ENCODE measurements around the gene DNAL1.

DNAL1 gene

DNA sequence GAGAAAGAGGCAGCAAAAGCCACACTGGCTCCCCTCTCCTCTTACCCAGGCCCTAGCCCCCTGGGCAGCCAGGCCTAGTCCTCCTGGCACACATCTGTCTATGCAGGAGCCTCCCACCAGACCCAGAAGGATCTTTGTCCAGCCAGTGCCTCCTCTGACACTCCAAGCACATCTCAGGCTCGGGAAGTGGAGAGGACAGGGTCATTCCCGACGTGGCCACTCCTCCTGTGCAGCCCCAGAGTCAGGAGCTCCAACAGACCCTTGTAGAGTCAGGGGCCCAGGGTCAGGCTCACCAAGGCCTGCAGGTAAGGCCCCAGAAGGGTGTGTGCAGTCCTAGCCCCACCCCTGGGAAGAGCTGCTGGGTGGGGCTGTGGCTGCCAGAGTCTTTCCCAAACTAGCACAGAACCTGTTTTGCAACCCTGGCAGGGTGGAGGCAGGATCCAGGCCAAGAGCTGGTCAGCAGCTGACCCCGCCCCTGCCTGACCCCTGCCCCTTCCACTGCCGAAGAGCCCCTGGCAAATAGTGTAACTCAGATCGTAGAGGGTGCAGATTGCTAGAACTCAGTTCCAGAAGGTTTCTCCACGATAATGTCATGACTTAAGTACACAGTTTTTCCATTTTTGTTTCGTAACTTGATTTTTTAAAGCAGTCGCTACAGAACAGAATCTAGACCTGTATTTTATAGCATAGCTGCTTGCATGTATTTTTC, 96.0 kb downstream of the DNAL1 start:
- Histone ChIP-seq H3K9me3 (ENCODE audit: control insufficient read depth, low read length) (no peaks in the 10 kb centered on the region), H3K27me3 (replicated peaks; ENCODE audit: control insufficient read depth, insufficient read depth, low read length) (no peaks in the 10 kb centered on the region), H3K4me3 (ENCODE audit: low read length) (peak overlapping the region; percentile 70), H3K36me3 (ENCODE audit: control insufficient read depth, insufficient read depth, low read length, severe bottlenecking) (peaks cover 37% of the 10 kb centered on the region), H3K4me1 (ENCODE audit: control insufficient read depth, insufficient read depth, low read length) (peaks cover 64% of the 10 kb centered on the region), H3K9ac (ENCODE audit: low read length) (peak overlapping the region; percentile 87)
- DNase-seq (ENCODE audit: low read depth): peak; percentile 72

DNA sequence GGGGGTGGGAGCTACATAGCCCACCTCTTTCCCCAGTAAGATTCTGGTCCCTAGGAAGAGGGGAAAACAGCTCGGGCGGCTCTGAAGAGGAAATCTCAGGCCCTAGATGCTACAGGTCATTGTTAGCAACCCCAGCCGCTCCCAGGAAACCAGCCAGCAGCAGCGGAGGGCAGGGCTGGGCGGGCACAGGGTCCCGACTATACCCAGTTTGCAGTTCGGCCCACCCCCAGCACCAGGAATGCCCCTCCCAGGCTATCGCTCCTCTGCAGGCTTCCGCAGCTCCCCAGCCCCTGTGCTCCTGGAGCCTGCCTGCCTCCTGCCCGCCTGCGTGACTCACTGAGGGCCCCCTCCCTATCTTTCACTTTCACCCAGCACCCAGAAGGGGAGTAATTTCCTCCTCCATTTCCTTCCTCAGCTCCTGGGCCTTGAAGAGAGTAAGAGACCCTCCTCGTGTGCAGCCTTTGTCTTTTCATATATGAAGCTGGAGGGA, 96.6 kb downstream of the DNAL1 start:
- peak overlapping the region; percentile 87 for H3K9ac ChIP-seq (ENCODE audit: low read length)
- DNase-seq (ENCODE audit: low read depth): peak; percentile 71
- H3K4me3 ChIP-seq (ENCODE audit: low read length): peak overlapping the region; percentile 70
- H3K4me1 ChIP-seq (ENCODE audit: control insufficient read depth, insufficient read depth, low read length): peaks cover 71% of the 10 kb centered on the region
- no peaks in the 10 kb centered on the region for H3K27me3 ChIP-seq (replicated peaks; ENCODE audit: control insufficient read depth, insufficient read depth, low read length)
- no peaks in the 10 kb centered on the region for H3K9me3 ChIP-seq (ENCODE audit: control insufficient read depth, low read length)
- H3K36me3 ChIP-seq (ENCODE audit: control insufficient read depth, insufficient read depth, low read length, severe bottlenecking): peaks cover 33% of the 10 kb centered on the region

DNA sequence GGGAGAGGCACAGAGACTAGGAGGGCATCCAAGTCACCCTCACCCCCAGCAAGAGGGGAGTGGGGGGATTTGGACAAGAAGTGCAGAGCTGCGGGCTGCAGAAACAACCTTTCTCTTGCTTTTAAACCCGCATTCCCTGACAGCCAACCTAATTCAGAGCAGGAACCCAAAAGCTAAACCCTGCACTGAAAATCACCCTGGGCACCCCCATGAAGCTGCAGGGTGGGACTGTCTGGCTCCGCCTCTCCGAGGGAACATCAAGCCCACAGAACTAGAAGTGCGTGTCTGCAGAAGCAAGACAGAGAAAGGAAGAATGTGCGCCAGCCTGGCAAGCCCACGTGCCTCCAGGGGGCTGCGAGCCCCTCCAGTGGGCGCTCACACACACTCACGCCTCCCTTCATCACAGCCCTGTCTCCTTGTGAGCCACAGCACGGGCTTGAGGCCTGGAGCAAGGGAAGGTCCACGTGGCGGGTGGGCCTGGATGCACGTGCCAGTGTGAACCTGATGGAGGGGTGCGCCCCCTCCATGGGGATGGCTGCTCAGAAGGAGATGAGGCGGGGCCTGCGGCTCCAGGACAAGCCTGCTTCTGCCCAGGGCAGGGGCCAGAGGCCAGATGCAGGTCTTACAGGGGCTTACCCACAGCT, 97.2 kb downstream of the DNAL1 start:
- Histone ChIP-seq H3K9me3 (ENCODE audit: control insufficient read depth, low read length) (no peaks in the 10 kb centered on the region), H3K4me3 (ENCODE audit: low read length) (peak overlapping the region; percentile 70), H3K36me3 (ENCODE audit: control insufficient read depth, insufficient read depth, low read length, severe bottlenecking) (peaks cover 28% of the 10 kb centered on the region), H3K4me1 (ENCODE audit: control insufficient read depth, insufficient read depth, low read length) (peaks cover 76% of the 10 kb centered on the region), H3K9ac (ENCODE audit: low read length) (peak overlapping the region; percentile 87), H3K27me3 (replicated peaks; ENCODE audit: control insufficient read depth, insufficient read depth, low read length) (no peaks in the 10 kb centered on the region)
- no peak for DNase-seq (ENCODE audit: low read depth)

DNA sequence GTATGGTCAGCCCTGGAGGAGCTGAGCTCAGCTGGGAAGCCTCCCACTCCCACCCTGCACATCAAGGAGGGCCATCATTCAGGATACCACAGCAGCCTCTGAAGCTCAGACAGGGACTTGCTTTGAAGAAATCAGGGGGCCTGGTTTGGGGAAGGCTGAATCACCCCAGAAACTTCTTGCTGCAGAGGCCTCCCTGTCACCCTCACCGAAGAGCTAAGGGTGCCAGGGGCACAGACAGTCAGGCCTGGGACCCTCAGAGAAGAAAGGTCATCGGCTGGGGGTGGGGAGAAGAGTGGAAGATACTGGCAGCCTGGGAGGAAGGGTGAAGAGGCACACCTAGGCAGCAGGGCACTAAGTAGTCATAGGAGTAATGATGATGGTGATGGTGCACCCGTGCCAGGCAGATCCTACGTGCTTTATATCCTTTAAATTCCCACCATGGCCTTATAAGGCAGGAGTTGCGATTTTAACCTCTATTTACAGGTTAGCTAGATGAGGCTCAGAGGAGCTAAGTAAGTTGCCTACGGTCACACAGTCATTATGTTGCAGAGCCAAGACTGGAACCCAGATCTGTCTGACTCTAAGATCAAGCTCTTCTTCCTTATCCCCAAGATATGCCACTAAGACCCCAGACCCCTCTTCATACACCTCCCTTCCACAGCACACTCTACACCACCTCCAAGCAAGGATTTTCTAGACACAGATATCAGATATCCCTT, 97.9 kb downstream of the DNAL1 start:
- Histone ChIP-seq H3K4me3 (ENCODE audit: low read length) (no peak overlapping the region), H3K9me3 (ENCODE audit: control insufficient read depth, low read length) (no peaks in the 10 kb centered on the region), H3K27me3 (replicated peaks; ENCODE audit: control insufficient read depth, insufficient read depth, low read length) (no peaks in the 10 kb centered on the region), H3K4me1 (ENCODE audit: control insufficient read depth, insufficient read depth, low read length) (peaks cover 79% of the 10 kb centered on the region), H3K9ac (ENCODE audit: low read length) (peak overlapping the region; percentile 87), H3K36me3 (ENCODE audit: control insufficient read depth, insufficient read depth, low read length, severe bottlenecking) (peaks cover 21% of the 10 kb centered on the region)
- DNase-seq (ENCODE audit: low read depth): no peak

DNA sequence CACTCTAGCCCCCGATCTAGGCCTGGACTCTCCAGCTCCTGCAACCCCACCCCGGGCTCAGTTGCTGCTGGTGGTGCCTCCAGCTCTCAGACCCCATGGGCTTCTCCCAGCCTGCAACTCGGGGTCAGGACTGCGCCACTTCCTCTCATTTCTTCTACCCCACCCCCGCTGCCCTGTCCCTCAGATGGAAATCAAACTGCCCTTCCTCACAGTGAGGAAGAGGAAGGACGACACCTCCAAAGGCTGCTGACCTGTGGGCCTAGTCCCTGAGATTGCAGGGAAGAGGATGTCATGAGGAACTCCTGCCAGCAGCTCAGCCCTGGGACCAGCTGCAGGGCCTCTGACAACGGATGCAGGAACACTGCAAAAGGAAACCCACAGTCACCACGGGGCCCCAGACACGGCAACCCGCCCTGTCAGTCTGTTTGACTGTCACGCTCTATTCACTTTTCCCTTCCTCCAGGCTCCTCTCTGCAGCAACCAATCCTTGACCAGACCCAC, 98.7 kb downstream of the DNAL1 start:
- Histone ChIP-seq H3K9me3 (ENCODE audit: control insufficient read depth, low read length) (no peaks in the 10 kb centered on the region), H3K4me1 (ENCODE audit: control insufficient read depth, insufficient read depth, low read length) (peaks cover 79% of the 10 kb centered on the region), H3K4me3 (ENCODE audit: low read length) (no peak overlapping the region), H3K27me3 (replicated peaks; ENCODE audit: control insufficient read depth, insufficient read depth, low read length) (no peaks in the 10 kb centered on the region), H3K9ac (ENCODE audit: low read length) (no peak overlapping the region), H3K36me3 (ENCODE audit: control insufficient read depth, insufficient read depth, low read length, severe bottlenecking) (peaks cover 14% of the 10 kb centered on the region)
- DNase-seq (ENCODE audit: low read depth): no peak

DNA sequence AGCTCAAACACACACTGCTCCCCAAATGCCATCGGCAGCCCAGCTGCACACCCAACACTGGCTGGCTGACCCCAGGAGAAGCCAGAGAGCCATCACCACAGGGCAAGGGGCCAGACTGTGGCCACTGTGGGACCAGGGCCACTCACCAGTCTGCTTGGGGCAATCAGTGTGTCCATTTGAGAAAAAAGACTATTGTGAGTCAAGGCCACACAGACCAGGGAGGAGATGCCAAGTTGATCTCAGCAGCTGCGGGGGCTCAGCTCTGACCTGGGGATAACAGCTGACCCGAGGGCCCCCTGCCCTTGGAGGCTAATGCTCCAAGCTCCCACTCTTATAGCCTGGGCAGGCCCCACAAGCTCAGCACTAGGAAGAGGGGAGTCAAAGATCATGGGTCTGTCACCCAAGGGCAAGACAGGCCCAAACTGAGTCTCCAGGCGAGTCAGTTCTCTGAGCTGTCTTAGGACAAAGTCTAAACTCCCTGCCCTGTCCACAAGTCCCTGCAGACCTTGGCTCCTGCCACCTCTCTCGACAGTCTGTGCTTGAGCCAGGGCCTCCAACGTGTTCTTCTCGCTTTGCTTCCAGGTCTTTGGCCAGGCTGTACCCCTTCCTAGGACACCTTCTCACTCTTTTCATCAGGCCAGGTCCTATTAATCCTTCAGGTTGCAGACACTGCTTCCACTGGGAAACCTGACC, 99.5 kb downstream of the DNAL1 start:
- H3K9me3 ChIP-seq (ENCODE audit: control insufficient read depth, low read length): no peaks in the 10 kb centered on the region
- H3K4me3 ChIP-seq (ENCODE audit: low read length): no peak overlapping the region
- H3K4me1 ChIP-seq (ENCODE audit: control insufficient read depth, insufficient read depth, low read length): peaks cover 79% of the 10 kb centered on the region
- H3K27me3 ChIP-seq (replicated peaks; ENCODE audit: control insufficient read depth, insufficient read depth, low read length): no peaks in the 10 kb centered on the region
- H3K9ac ChIP-seq (ENCODE audit: low read length): no peak overlapping the region
- H3K36me3 ChIP-seq (ENCODE audit: control insufficient read depth, insufficient read depth, low read length, severe bottlenecking): peaks cover 6% of the 10 kb centered on the region
- DNase-seq (ENCODE audit: low read depth): no peak

DNA sequence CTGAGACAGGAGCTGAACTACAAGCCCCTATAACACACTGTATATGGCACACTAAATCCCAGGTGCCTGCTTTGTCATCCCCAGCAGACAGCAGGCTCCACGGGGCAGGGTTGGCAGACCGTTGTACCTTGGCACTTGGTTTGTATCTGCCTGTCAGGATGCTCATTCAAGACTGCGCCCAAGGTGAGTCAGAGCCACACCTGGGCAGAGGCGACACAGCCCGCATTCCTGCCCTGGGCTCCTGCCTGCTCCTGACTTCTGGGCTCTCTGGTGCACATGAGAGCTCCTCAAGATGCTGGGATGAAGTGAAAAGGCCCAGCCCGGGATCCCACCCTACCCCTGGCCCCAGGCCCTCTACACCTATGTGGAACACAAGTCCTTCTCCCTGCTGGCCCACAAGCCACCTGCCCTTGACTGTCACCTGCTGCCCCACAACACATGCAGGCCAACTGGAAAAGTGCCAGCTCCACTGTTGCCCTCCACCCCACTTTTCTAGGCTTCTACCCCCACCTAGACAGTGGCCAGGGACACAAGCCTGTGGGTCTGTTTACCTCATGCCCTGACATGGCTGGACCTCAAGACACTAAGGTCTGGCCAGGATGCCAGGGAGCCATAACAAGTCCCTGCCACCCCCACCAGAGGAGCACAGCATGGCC, 100.2 kb downstream of the DNAL1 start:
- H3K4me1 ChIP-seq (ENCODE audit: control insufficient read depth, insufficient read depth, low read length): peaks cover 77% of the 10 kb centered on the region
- H3K27me3 ChIP-seq (replicated peaks; ENCODE audit: control insufficient read depth, insufficient read depth, low read length): no peaks in the 10 kb centered on the region
- H3K4me3 ChIP-seq (ENCODE audit: low read length): no peak overlapping the region
- no peaks in the 10 kb centered on the region for H3K9me3 ChIP-seq (ENCODE audit: control insufficient read depth, low read length)
- H3K9ac ChIP-seq (ENCODE audit: low read length): no peak overlapping the region
- DNase-seq (ENCODE audit: low read depth): no peak
- H3K36me3 ChIP-seq (ENCODE audit: control insufficient read depth, insufficient read depth, low read length, severe bottlenecking): no peaks in the 10 kb centered on the region

DNA sequence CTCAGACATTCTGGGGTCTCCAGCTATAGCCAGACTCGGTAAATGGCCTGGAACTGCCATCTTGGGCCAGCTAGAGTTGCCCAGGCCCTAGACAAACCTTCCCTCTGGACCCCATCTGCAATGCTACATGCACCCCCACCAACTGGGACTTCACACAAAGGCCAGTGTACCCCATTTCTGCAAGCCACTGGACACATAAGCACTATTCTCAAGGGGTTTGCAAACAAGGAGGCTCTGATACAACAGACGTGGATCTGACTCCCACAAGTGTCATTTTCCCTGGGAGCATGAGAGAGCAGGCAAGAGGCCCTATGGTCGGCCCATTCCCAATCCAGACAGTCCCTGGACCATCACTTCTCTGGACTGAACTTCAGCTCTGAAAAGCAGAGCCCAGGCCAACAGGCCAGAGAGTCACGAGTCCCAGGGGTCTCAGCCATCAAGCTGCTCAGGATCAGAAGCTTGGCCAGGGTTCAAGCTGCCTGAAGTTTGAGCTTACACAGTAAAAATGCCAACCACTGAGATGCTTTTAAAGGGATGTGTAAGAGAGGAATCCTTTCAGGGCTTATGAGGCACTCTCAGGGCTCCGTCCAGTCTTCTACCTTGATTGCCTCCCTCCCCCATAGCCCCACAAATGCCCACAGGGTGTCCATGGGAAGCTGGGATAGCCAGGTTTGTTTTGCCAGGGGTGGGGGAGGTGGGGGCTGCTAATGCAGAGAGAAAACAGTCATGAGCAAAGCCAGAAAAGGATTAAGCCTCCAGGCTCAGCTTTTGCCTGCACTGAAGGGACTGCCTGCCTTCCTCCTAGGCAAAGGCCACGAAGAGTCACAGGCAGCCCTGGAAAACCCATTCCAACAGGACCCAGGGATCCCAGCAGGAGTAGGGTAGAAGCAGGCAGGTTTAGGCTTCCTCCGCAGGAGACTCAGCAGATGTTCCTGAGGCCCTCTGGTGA, 101.1 kb downstream of the DNAL1 start:
- Histone ChIP-seq H3K27me3 (replicated peaks; ENCODE audit: control insufficient read depth, insufficient read depth, low read length) (no peaks in the 10 kb centered on the region), H3K4me3 (ENCODE audit: low read length) (no peak overlapping the region), H3K9me3 (ENCODE audit: control insufficient read depth, low read length) (no peaks in the 10 kb centered on the region), H3K36me3 (ENCODE audit: control insufficient read depth, insufficient read depth, low read length, severe bottlenecking) (no peaks in the 10 kb centered on the region), H3K9ac (ENCODE audit: low read length) (peak overlapping the region; percentile 38), H3K4me1 (ENCODE audit: control insufficient read depth, insufficient read depth, low read length) (peaks cover 77% of the 10 kb centered on the region)
- DNase-seq (ENCODE audit: low read depth): no peak

DNA sequence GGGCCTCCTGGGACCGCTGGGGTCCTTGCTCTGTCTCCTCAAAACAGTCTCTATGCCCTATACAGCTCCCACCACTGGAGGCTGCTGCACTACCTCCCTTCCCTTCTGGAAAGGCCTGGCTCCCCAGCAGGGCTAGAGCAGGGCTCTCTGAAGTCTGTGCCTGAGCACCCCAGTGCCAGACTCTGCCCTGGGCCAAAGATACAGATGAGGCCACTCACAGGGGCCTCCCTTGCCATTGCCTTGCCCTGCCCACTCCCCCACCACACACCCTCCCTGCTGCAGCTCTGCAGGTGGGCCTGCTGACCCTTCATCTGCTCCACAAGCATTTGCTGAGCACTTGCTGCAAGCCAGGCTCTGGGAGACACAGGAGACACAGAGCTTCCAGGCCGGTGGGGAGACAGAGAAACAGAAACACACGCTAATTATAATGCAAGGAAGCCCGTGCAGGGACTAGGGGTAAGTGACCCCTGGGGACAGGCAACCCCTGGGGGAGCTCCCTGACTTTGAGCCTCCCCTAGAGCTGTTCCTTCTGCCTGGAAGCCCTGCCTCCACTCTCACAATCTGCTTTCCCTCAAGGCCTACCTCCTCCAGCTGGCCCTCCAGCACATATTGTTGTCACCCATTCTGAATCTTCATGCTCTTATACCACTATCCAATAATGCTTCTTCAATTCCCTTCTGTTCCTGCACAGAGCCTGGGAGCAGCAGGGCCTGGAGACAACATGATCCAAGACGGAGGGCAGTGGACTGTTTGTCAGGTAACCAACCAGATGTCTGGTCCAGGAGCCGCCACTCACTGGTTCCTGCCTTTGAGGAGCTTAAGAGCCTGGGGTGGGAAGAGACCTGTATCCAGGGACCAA, 102.0 kb downstream of the DNAL1 start:
- no peak for DNase-seq (ENCODE audit: low read depth)
- Histone ChIP-seq H3K9me3 (ENCODE audit: control insufficient read depth, low read length) (no peaks in the 10 kb centered on the region), H3K4me3 (ENCODE audit: low read length) (no peak overlapping the region), H3K4me1 (ENCODE audit: control insufficient read depth, insufficient read depth, low read length) (peaks cover 76% of the 10 kb centered on the region), H3K27me3 (replicated peaks; ENCODE audit: control insufficient read depth, insufficient read depth, low read length) (no peaks in the 10 kb centered on the region), H3K9ac (ENCODE audit: low read length) (peak overlapping the region; percentile 38), H3K36me3 (ENCODE audit: control insufficient read depth, insufficient read depth, low read length, severe bottlenecking) (no peaks in the 10 kb centered on the region)

Data from adipocyte (in vitro differentiated cells).